ENCODE results near the gene PYCR2.

The PYCR2 gene

GRCh38 chr1:225917536-225917935, 6.5 kb downstream of the PYCR2 start:
- DNase-seq, result no peak

DNA sequence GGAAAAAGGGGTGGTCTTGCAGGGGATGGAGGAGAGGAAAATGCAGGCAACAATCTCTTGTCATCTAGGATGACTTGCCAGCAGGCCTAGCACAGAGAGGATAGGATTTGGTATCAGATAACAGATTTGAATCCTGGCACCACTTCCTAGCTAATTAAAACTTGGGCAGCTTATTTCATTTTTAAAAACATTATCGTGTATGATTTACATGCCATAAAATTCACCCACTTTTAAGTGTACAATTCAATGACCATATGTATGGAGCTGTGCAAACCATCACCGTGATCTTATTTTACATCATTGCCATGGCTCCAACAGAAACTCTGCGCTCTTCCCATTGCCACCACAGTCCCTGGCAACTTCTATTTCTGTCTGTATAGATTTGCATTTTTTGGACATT, 6.9 kb downstream of the PYCR2 start:
- no peak for DNase-seq

DNA sequence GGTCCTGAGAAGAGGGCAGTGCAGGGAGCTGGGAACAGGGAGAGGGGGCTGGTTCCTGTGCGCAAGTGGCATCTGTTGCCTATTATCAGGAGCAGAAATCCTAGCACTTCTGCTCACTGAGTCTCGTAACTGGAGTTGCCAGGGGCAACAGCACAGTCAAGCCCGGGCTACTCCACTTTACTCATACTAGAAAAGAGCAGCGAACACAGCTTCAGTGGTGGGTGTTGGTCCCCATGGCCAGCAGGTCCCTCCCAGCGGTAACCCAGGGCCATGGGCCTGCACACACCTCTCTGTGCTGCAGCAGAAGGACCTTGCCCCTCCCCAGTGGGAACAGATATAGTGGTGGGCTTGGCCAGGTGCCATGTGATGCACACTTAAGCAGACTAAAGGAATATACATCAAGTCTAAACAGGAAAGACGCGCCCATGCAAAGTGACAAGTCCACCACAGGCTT, 8.5 kb downstream of the PYCR2 start:
- no peak for DNase-seq

DNA sequence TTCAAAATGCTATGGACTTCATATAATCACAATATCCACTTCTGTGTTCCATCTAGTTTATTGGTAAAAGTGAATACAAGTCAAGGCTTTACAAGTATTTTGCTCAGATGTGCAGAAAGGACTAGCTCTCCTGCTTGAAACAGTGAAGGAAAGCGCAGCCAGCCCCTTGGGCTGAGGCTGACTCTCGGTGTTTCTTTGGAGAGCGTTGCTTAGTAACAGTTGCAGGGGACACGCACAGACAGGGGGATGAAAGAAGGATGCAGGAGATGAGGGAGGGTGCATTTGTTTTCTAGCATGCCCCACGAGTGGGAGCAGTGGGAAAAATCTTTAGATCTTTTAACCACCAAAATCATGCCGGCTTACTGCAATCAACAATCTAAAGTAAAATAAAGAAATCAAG, 9.1 kb downstream of the PYCR2 start:
- no peak for DNase-seq

DNA sequence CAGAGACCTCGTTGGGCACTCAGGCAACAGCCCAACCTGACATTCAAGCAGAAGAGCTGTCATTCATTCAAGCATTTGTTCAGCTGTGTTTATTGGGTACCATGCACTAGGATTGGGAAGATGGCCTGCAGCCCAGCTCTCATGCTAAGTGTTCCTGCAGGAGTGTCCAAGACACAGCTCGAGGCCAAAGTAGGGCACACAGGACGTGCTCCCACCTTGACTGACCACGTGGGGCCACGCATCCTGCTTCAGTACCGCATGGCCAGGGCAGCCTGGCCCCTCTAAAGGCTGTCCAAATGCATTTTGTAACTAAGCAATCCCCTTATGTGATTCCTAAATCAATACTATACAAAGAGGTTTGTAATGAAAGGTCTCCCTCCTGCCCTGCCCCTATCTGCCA, 9.7 kb downstream of the PYCR2 start:
- DNase-seq, result no peak

- peak; percentile 63 to 75 for DNase-seq
These were observed 12.6 kb downstream of the PYCR2 start for GRCh38 chr1:225911191-225912130.

DNA sequence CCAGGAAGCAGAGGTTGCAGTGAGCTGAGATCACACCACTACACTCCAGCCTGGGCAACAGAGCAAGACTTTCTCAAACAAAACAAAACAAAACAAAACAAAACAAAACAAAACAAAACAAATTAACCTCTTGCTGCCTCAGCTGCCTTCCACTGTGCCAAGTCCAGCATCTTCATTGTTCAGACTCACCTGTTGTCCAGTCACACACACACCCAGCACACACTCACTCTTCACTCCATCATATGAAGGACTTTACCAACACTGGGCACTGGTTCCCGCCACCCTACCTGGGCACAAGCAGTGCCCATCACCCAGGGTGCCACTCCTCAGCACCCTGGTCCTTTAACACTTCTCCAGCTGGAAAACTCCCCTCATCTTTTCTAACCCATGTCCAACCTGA, 14.6 kb downstream of the PYCR2 start:
- no peak for DNase-seq

- no peak for DNase-seq
These were observed 15.3 kb downstream of the PYCR2 start for GRCh38 chr1:225908773-225909172.

GRCh38 chr1:225908013-225908640, 15.9 kb downstream of the PYCR2 start:
- DNase-seq, result no peak

- no peak for DNase-seq
These were observed 16.7 kb downstream of the PYCR2 start for GRCh38 chr1:225907341-225907740.

- no peak for DNase-seq
These were observed 17.6 kb downstream of the PYCR2 start for GRCh38 chr1:225906467-225906866.

- no peak for DNase-seq
These were observed 20.4 kb downstream of the PYCR2 start for GRCh38 chr1:225903623-225904022.

GRCh38 chr1:225899044-225899925, 24.8 kb downstream of the PYCR2 start:
- DNase-seq, result no peak

DNA sequence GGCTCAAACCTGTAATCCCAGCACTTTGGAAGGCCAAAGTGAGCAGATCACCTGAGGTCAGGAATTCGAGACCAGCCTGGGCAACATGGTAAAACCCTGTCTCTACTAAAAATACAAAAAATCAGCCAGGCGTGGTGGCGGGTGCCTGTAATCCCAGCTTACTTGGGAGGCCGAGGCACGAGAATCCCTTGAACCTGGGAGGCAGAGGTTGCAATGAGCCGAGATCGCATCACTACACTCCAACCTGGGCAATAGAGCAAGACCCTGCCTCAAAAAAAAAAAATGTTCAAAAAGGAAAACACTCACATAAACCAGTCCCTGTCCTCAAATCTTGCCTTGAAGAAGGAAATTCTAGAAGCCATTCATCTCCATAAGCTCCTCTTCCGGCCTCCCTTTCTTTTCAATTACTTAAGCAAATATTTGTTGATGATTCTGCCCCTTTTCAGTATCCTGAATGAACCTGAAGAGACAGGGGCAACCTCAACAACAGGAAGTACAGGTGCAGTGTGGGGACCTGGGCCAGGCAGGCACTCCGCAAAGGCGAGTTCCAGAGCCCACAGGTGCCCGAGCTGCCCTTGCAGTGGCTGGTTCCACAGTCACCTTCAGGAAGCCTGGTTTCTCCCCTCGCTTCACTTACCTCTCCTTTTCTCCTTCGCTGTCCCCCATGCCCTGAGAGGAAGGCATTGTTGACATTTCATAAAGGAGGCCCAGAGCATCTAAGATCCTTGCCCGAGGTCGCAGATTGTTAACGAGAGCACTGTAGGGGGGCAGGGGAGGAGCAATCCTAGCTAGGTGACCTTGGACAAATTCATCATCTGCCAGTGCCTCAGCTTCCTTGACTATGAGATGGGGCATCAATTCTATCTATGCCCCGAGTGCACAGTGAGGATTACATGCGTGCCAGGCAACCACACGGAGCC, 26.2 kb downstream of the PYCR2 start:
- peak; percentile 27 to 52 for DNase-seq

DNA sequence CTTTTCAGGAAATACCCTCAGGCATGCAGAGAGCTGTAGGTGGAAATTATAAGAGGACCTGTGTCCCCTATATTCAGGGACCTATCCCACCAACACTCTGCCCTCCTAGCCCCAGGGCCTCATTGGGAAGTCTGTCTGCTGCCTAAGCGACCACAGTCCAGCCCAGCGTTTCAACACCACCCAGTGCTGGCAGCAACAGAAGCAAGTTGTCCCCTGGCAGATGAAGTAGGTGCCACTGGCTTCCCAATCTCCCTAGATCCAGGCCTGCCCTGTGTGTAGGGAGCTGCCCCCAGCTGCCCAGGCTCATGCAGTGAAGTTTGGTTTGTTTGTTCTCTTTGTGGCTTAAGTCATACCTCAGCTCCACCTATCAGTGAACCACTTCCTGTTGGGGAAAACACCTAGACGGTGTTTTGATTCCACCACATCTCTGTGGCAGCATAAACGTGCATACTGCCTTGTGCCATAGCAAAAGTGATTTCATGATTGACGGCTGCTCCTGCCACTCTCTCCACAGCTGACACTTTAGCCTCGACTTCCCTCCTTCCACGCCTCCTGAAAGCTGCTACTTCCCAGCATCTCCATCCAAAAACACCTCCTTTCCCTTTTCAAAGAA, 27.0 kb downstream of the PYCR2 start:
- peak; percentile 79 to 88 for DNase-seq

GRCh38 chr1:225896494-225896893, 27.6 kb downstream of the PYCR2 start:
- DNase-seq, result no peak

GRCh38 chr1:225892307-225892706, 31.7 kb downstream of the PYCR2 start:
- DNase-seq, result no peak

DNA sequence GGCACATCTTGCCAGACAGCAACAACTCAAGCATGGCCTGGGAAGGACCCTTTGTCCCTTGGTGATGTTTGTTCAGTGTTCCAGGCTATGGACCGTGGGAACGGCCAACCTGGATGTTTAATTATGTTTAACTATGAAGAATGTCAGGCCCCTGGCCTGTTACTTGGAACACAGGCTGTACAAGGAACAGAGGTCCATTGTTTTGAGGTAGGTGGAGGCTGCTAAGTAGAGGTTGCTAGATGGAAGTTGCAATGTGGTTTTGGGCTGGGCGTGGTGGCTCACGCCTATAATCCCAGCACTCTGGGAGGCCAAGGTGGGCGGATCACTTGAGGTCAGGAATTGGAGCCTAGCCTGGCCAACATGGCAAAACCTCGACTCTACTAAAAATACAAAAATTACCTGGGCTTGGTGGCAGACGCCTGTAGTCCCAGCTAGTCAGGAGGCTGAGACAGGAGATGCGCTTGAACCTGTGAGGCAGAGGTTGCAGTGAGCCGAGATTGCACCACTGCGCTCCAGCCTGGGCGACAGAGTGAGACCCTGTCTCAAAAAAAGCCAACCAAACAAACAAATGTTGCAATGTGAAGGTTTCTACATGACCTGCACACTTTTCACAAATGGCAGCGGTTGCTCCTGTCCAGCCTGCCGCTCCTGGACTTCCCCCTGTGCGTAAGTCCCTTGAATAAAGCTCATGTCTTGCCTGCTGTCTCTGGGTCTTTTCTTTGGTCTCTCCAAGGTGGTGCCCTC, 32.6 kb downstream of the PYCR2 start:
- DNase-seq, result no peak

- DNase-seq, result no peak
These were observed 33.5 kb downstream of the PYCR2 start for GRCh38 chr1:225890346-225891228.

DNA sequence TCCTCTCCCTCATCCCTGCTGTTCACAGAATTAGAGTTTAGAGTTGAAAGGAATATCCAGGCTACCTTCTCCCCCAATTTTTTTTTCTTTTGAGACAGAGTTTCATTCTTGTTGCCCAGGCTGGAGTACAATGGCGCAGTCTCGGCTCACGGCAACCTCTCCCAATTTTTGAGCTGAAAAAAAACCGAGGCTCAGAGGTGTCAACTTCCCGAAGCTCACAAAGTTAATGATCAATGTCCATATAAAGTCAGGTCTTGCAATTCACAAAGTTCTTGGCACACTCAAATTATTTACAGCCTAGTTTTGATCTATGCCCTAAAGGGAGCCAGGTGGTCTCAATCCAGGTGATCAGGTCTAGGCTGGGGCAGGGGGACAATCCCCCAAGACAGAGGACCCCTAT, 34.3 kb downstream of the PYCR2 start:
- no peak for DNase-seq

Data from CD4-positive, alpha-beta T cell treated with Interferon alpha-2 for 1 hour (primary cell).